GF-D8 (cell line): ENCODE measurements around the gene GGPS1.
"Not testable (repeated sequence)": the region's sequence is repeated elsewhere in the genome, so short reads cannot be mapped to it uniquely, and the experiment has no call there.

Source experiments
- DNase-seq: peaks from one replicate; lab custom pipeline; 2025; lab: John Stamatoyannopoulos, UW

Gene GGPS1

GRCh38 chr1:235304549-235305451 lies 23.6 kb upstream of the GGPS1 start:
- no peak for DNase-seq

GRCh38 chr1:235307158-235308124 lies 20.9 kb upstream of the GGPS1 start:
- DNase-seq = no peak

- DNase-seq = not testable (repeated sequence)
Observed at GRCh38 chr1:235309206-235309605, 19.2 kb upstream of the GGPS1 start.

- DNase-seq = no peak
Observed at GRCh38 chr1:235313262-235313661, 15.1 kb upstream of the GGPS1 start.

GRCh38 chr1:235313931-235314678 lies 14.3 kb upstream of the GGPS1 start:
- DNase-seq = no peak

- DNase-seq = no peak
Observed at GRCh38 chr1:235315173-235315572, 13.2 kb upstream of the GGPS1 start.

GRCh38 chr1:235315735-235316134 lies 12.6 kb upstream of the GGPS1 start:
- no peak for DNase-seq

- DNase-seq = peak; percentile 12
Observed at GRCh38 chr1:235317168-235317567, 11.2 kb upstream of the GGPS1 start.

- no peak for DNase-seq
Observed at GRCh38 chr1:235319255-235319654, 9.1 kb upstream of the GGPS1 start.

GRCh38 chr1:235320521-235321179 lies 7.7 kb upstream of the GGPS1 start:
- DNase-seq = no peak

- DNase-seq = no peak
Observed at GRCh38 chr1:235324296-235324695, 4.1 kb upstream of the GGPS1 start.

GRCh38 chr1:235325139-235325538 lies 3.2 kb upstream of the GGPS1 start:
- DNase-seq = no peak

GRCh38 chr1:235325854-235326253 lies 2.5 kb upstream of the GGPS1 start:
- no peak for DNase-seq

GRCh38 chr1:235326719-235327558 lies 1.4 kb upstream of the GGPS1 start:
- peak; percentile 24 for DNase-seq

- DNase-seq = no peak
Observed at GRCh38 chr1:235327559-235328270, 655 bp upstream of the GGPS1 start, which contains the start of gene ARID4B. TSS of gene ARID4B (minus strand) at chr1:235328179. CDS start at chr1:235326919, 1,260 bp downstream.

GRCh38 chr1:235329139-235329902 lies 951 bp downstream of the GGPS1 start:
- peak; percentile 62 for DNase-seq

- no peak for DNase-seq
Observed at GRCh38 chr1:235330918-235331285, 2.5 kb downstream of the GGPS1 start.

GRCh38 chr1:235331401-235331800 lies 3.0 kb downstream of the GGPS1 start:
- DNase-seq = no peak

GRCh38 chr1:235336903-235337302 lies 8.5 kb downstream of the GGPS1 start:
- no peak for DNase-seq
